ENCODE measurements around the gene PGAP2. TPM values are rescaled to one million over a fixed set of nuclear protein-coding genes. Genes with fewer than 3 reads are reported as not detected.

PGAP2 gene
- polyA plus RNA-seq, 1 donor (not counting 4 experiments of a cell fraction or from before 2014, with no cell fraction given), result 37.3 TPM

- Histone ChIP-seq H4K20me1 (ENCODE audit: control insufficient read depth, extremely low read depth, insufficient read depth, low read length) (peaks cover 9% of the 10 kb centered on the region), H3K4me1 (ENCODE audit: control insufficient read depth, extremely low read depth, insufficient read depth, low read length) (peaks cover 3% of the 10 kb centered on the region), H3K4me2 (ENCODE audit: control insufficient read depth, extremely low read depth, insufficient read depth, low read depth, low read length) (peak overlapping the region; percentile 92), H3K4me3 (ENCODE audit: control insufficient read depth in 2 of 3, extremely low read depth in 1 of 3, insufficient read depth in 2 of 3, low read depth in 1 of 3, low read length in 3 of 3) (peak overlapping the region; percentile 84 to 98 (median 96)), H3K27me3 (ENCODE audit: control insufficient read depth, extremely low read depth, insufficient read depth, low read length) (no peaks in the 10 kb centered on the region), H3K9ac (ENCODE audit: control insufficient read depth, extremely low read depth, insufficient read depth, low read length) (peak overlapping the region; percentile 95), H3K79me2 (ENCODE audit: control insufficient read depth, insufficient read depth, low read length) (peaks cover 62% of the 10 kb centered on the region), H3K36me3 (ENCODE audit: control insufficient read depth in 2 of 2, extremely low read depth in 1 of 2, insufficient read depth in 2 of 2, low read length in 2 of 2) (peaks cover 3 to 13% of the 10 kb centered on the region in 2 experiments), H3K9me3 (ENCODE audit: control insufficient read depth, low read depth, low read length) (no peaks in the 10 kb centered on the region), H3K27ac (ENCODE audit: control insufficient read depth, insufficient read depth, low read length) (peak overlapping the region; percentile 89), H2AFZ (ENCODE audit: control insufficient read depth, low read length) (no peak overlapping the region), H3K9me1 (ENCODE audit: control insufficient read depth, extremely low read depth, insufficient read depth, low read length) (no peaks in the 10 kb centered on the region)
- TF ChIP-seq EZH2 (IDR thresholded peaks at IDR 0.05; ENCODE audit: low read length) (no peak), CTCF (optimal IDR thresholded peaks at IDR 0.05 in 1 of 3, IDR thresholded peaks at IDR 0.05 in 1 of 3, conservative IDR thresholded peaks at IDR 0.05 in 1 of 3; ENCODE audit: extremely low read depth in 1 of 3, insufficient read depth in 2 of 3, low read length in 3 of 3) (no peak)
- dilution Hi-C loops (cut with MboI; ENCODE audit: extremely low pct_ligation_motif_present, low sequenced_read_pairs), result no loop called here
- FAIRE-seq, result no peak
- no peak for DNase-seq (ENCODE audit: low read depth, low spot score)
Measured at GRCh38 chr11:3796346-3796745, 12.0 kb upstream of the PGAP2 start.

GRCh38 chr11:3796801-3797328 lies 11.5 kb upstream of the PGAP2 start:
- no peak for DNase-seq (ENCODE audit: low read depth, low spot score)
- H3K36me3 ChIP-seq (ENCODE audit: control insufficient read depth in 2 of 2, extremely low read depth in 1 of 2, insufficient read depth in 2 of 2, low read length in 2 of 2), result peaks cover 3 to 13% of the 10 kb centered on the region in 2 experiments

More at GRCh38 chr11:3796801-3797328, 11.5 kb upstream of the PGAP2 start:
- Histone ChIP-seq H3K9me3 (ENCODE audit: control insufficient read depth, low read depth, low read length) (no peaks in the 10 kb centered on the region), H4K20me1 (ENCODE audit: control insufficient read depth, extremely low read depth, insufficient read depth, low read length) (peaks cover 9% of the 10 kb centered on the region), H3K27me3 (ENCODE audit: control insufficient read depth, extremely low read depth, insufficient read depth, low read length) (no peaks in the 10 kb centered on the region), H2AFZ (ENCODE audit: control insufficient read depth, low read length) (peak overlapping the region; percentile 47), H3K9ac (ENCODE audit: control insufficient read depth, extremely low read depth, insufficient read depth, low read length) (peak overlapping the region; percentile 95), H3K4me3 (ENCODE audit: control insufficient read depth in 2 of 3, extremely low read depth in 1 of 3, insufficient read depth in 2 of 3, low read depth in 1 of 3, low read length in 3 of 3) (peak overlapping the region; percentile 84 to 98 (median 96)), H3K9me1 (ENCODE audit: control insufficient read depth, extremely low read depth, insufficient read depth, low read length) (no peaks in the 10 kb centered on the region), H3K79me2 (ENCODE audit: control insufficient read depth, insufficient read depth, low read length) (peaks cover 57% of the 10 kb centered on the region), H3K27ac (ENCODE audit: control insufficient read depth, insufficient read depth, low read length) (peak overlapping the region; percentile 89), H3K4me1 (ENCODE audit: control insufficient read depth, extremely low read depth, insufficient read depth, low read length) (peaks cover 3% of the 10 kb centered on the region), H3K4me2 (ENCODE audit: control insufficient read depth, extremely low read depth, insufficient read depth, low read depth, low read length) (peak overlapping the region; percentile 92)
- FAIRE-seq, result no peak
- TF ChIP-seq CTCF (optimal IDR thresholded peaks at IDR 0.05 in 1 of 3, IDR thresholded peaks at IDR 0.05 in 1 of 3, conservative IDR thresholded peaks at IDR 0.05 in 1 of 3; ENCODE audit: extremely low read depth in 1 of 3, insufficient read depth in 2 of 3, low read length in 3 of 3) (peak in 1 of 3 experiments; percentile 3), EZH2 (IDR thresholded peaks at IDR 0.05; ENCODE audit: low read length) (no peak)
- dilution Hi-C loops (cut with MboI; ENCODE audit: extremely low pct_ligation_motif_present, low sequenced_read_pairs), result no loop called here
